ENCODE data around the gene LPO.

The LPO gene

GRCh38 chr17:58238147-58238634 is at the start of gene LPO:
Gene LPO, plus strand, starts transcription at chr17:58238584. Its CDS starts 4,396 bp downstream, at chr17:58242980.
- POLR2A ChIA-PET: no interaction called here
- CTCF ChIA-PET: interaction anchor here (1.0 to 6.3 kb wide), 6 partner anchors 8 to 42 kb away, joined by 3 to 84 read pairs (median 3); partner anchors contain the start of gene MPO
- DNase-seq (ENCODE audit: extremely low spot score): no peak
- no peak for TF ChIP-seq CTCF (IDR thresholded peaks at IDR 0.05; ENCODE audit: control extremely low read depth, extremely low read depth, low read depth, missing control alignments)

- no peak for DNase-seq (ENCODE audit: extremely low spot score)
- ChIA-PET POLR2A (no interaction called here), CTCF (interaction anchor here (0.5 to 4.3 kb wide), 2 partner anchors 11 to 228 kb away, joined by 3 to 38 read pairs; no protein-coding TSS in a partner anchor)
- TF ChIP-seq CTCF (IDR thresholded peaks at IDR 0.05; ENCODE audit: control extremely low read depth, extremely low read depth, low read depth, missing control alignments): no peak
Observed at GRCh38 chr17:58189436-58190146, 48.8 kb upstream of the LPO start.

- ChIA-PET POLR2A (no interaction called here), CTCF (interaction anchor here (1.0 to 4.3 kb wide), 3 partner anchors 9 to 58 kb away, joined by 3 to 38 read pairs (median 4); no protein-coding TSS in a partner anchor)
- no peak for TF ChIP-seq CTCF (IDR thresholded peaks at IDR 0.05; ENCODE audit: control extremely low read depth, extremely low read depth, low read depth, missing control alignments)
- no peak for DNase-seq (ENCODE audit: extremely low spot score)
Observed at GRCh38 chr17:58191241-58191896, 47.0 kb upstream of the LPO start.

- POLR2A ChIA-PET: no interaction called here
- DNase-seq (ENCODE audit: extremely low spot score): no peak
- TF ChIP-seq CTCF (IDR thresholded peaks at IDR 0.05; ENCODE audit: control extremely low read depth, extremely low read depth, low read depth, missing control alignments): no peak
- CTCF ChIA-PET: interaction anchor here (1.7 to 4.3 kb wide), 2 partner anchors 8 to 12 kb away, joined by 4 to 38 read pairs; no protein-coding TSS in a partner anchor
Observed at GRCh38 chr17:58192612-58193011, 45.8 kb upstream of the LPO start, which contains the start of gene EPX. Gene EPX, plus strand, starts transcription at chr17:58192726. Its CDS starts 121 bp downstream, at chr17:58192847.

- ChIA-PET CTCF (interaction anchor here (0.9 to 1.4 kb wide), 2 partner anchors 9 to 53 kb away, joined by 3 read pairs; no protein-coding TSS in a partner anchor), POLR2A (no interaction called here)
- no peak for DNase-seq (ENCODE audit: extremely low spot score)
- peak; percentile 18 for TF ChIP-seq CTCF (IDR thresholded peaks at IDR 0.05; ENCODE audit: control extremely low read depth, extremely low read depth, low read depth, missing control alignments)
Observed at GRCh38 chr17:58193641-58194255, 44.6 kb upstream of the LPO start.

- ChIA-PET CTCF (no interaction called here), POLR2A (no interaction called here)
- no peak for DNase-seq (ENCODE audit: extremely low spot score)
- no peak for TF ChIP-seq CTCF (IDR thresholded peaks at IDR 0.05; ENCODE audit: control extremely low read depth, extremely low read depth, low read depth, missing control alignments)
Observed at GRCh38 chr17:58195518-58196123, 42.8 kb upstream of the LPO start.
